A549 (cell line): ENCODE results near the gene VARS2. TPM values are rescaled to one million over a fixed set of nuclear protein-coding genes. Genes with fewer than 3 reads are reported as not detected.

ENCODE experiments used
- ATAC-seq, 2 experiments: fragments of 200-7000 bp in 1 of 2; fragments of >200 bp in 1 of 2; cut with Nextera tagmentation in 1 of 2; cut with Tn5 transposase in 1 of 2; 3 replicates each; pipeline versions ENCODE4 v1.8.0 to v1.9.1; 2018 to 2020; ENCODE audit warnings: mild to moderate bottlenecking in 1 of 2, moderate library complexity in 1 of 2
- CTCF ChIA-PET: fragments of 300-600 bp; sonication (Branson Sonifier 250); formaldehyde crosslinking; extraction: SDS; loops from one replicate; lab custom pipeline; 2021; ENCODE audit warnings: antibody characterized with exemption, inconsistent platforms; lab: Yijun Ruan, JAX
- POLR2A ChIA-PET: fragments of 350-600 bp; formaldehyde crosslinking; extraction: SDS; loops from one replicate; lab custom pipeline; 2021; ENCODE audit warnings: antibody characterized with exemption, inconsistent platforms; lab: Yijun Ruan, JAX
- DNase-seq, 2 experiments: peaks; one replicate each; pipeline versions ENCODE4 v3.0.0 to v3.0.0-alpha.2; 2011 to 2016; ENCODE audit warnings: low read depth in 1 of 2, low spot score in 1 of 2
- FAIRE-seq: peaks from 2 replicates; lab custom pipeline; 2011; peaks lifted over from hg19 to GRCh38; lab: Jason Lieb, UNC
- H3K27ac ChIP-seq, 2 experiments: fragments of >200 bp; sonication (Bioruptor Twin); formaldehyde crosslinking; 3 replicates each; pipeline ENCODE4 v1.5.1; 2016 to 2017
- H3K4me1 ChIP-seq: fragments of >200 bp; sonication (Bioruptor Twin); formaldehyde crosslinking; 3 replicates; pipeline ENCODE4 v1.6.1; 2016
- H3K4me2 ChIP-seq: fragments of >200 bp; sonication (Bioruptor Twin); formaldehyde crosslinking; 3 replicates; pipeline ENCODE4 v1.6.1; 2016
- H3K4me3 ChIP-seq: fragments of >200 bp; sonication (Bioruptor Twin); formaldehyde crosslinking; 3 replicates; pipeline ENCODE4 v1.5.1; 2016
- H3K9me3 ChIP-seq: fragments of >200 bp; sonication (Bioruptor Twin); formaldehyde crosslinking; 3 replicates; pipeline ENCODE4 v1.6.1; 2016
- ATOH8 ChIP-seq: fragments of 250-450 bp; sonication (Bioruptor Pico); IDR thresholded peaks from 2 replicates; pipeline ENCODE4 v1.5.0; 2020; ENCODE audit warnings: low read depth, mild to moderate bottlenecking, moderate library complexity
- BCL3 ChIP-seq: fragments of >200 bp; sonication (Bioruptor Twin); formaldehyde crosslinking; IDR thresholded peaks from 3 replicates; pipeline ENCODE4 v1.6.1; 2016
- CBX2 ChIP-seq: fragments of 200-600 bp; sonication (generic); IDR thresholded peaks from 2 replicates; pipeline ENCODE4 v1.6.1; 2016; ENCODE audit warnings: low read depth, mild to moderate bottlenecking, borderline replicate concordance
- CBX8 ChIP-seq: fragments of 200-600 bp; sonication (generic); IDR thresholded peaks from 2 replicates; pipeline ENCODE4 v1.6.1; 2016
- CEBPB ChIP-seq, 2 experiments: fragments of >200 bp in 1 of 2; sonication (Bioruptor Twin) in 1 of 2; formaldehyde crosslinking in 1 of 2; IDR thresholded peaks; 2 replicates each; pipeline ENCODE4 v1.6.1; 2012 to 2016
- CTCF ChIP-seq: fragments of >200 bp; sonication (Bioruptor Twin); formaldehyde crosslinking; IDR thresholded peaks from 3 replicates; pipeline ENCODE4 v1.5.1; 2016
- EHMT2 ChIP-seq: fragments of 200-600 bp; sonication (generic); IDR thresholded peaks from 2 replicates; pipeline ENCODE4 v1.6.1; 2016; ENCODE audit warnings: antibody characterized with exemption, low read depth, mild to moderate bottlenecking, moderate library complexity
- ELK1 ChIP-seq: fragments of 150-350 bp; IDR thresholded peaks from 2 replicates; pipeline ENCODE4 v1.6.1; 2014; ENCODE audit warnings: low read depth, mild to moderate bottlenecking, low read length
- HEYL ChIP-seq: fragments of 250-450 bp; sonication (Bioruptor Pico); IDR thresholded peaks from 2 replicates; pipeline ENCODE4 v1.8.0; 2021; ENCODE audit warnings: mild to moderate bottlenecking, moderate library complexity
- HOXB13 ChIP-seq: fragments of 250-450 bp; sonication (Bioruptor Pico); IDR thresholded peaks from 2 replicates; pipeline ENCODE4 v1.5.0; 2020; ENCODE audit warnings: low read depth, mild to moderate bottlenecking, moderate library complexity
- JUN ChIP-seq, 2 experiments: fragments of >200 bp; sonication (Bioruptor Twin); formaldehyde crosslinking; IDR thresholded peaks; 2 replicates in 1 of 2; 3 replicates in 1 of 2; pipeline ENCODE4 v1.6.1; 2016 to 2017
- KDM1A ChIP-seq: fragments of 200-600 bp; sonication (generic); IDR thresholded peaks from 2 replicates; pipeline ENCODE4 v1.6.1; 2016; ENCODE audit warnings: low read depth, mild to moderate bottlenecking
- MYC ChIP-seq: IDR thresholded peaks from 2 replicates; pipeline ENCODE4 v1.6.1; 2012; ENCODE audit warnings: mild to moderate bottlenecking, inconsistent platforms, low read length, improper control_type of control experiment, borderline replicate concordance
- NFE2L2 ChIP-seq: fragments of 150-350 bp; conservative IDR thresholded peaks from 2 replicates; pipeline ENCODE4 v1.6.1; 2014; ENCODE audit warnings: low read length
- PBX3 ChIP-seq: IDR thresholded peaks from 2 replicates; pipeline ENCODE4 v1.6.1; 2012
- PHF8 ChIP-seq: fragments of 200-600 bp; sonication (generic); IDR thresholded peaks from 2 replicates; pipeline ENCODE4 v1.6.1; 2016; ENCODE audit warnings: low read depth, mild to moderate bottlenecking, antibody characterized with exemption, moderate library complexity, borderline replicate concordance
- POLR2A ChIP-seq: IDR thresholded peaks from 2 replicates; pipeline ENCODE4 v1.6.1; 2012; ENCODE audit warnings: mild to moderate bottlenecking, low read length
- RCOR1 ChIP-seq: fragments of 150-350 bp; IDR thresholded peaks from 2 replicates; pipeline ENCODE4 v1.6.1; 2014; ENCODE audit warnings: antibody characterized with exemption, low read length, low read depth
- REST ChIP-seq: fragments of 200-600 bp; sonication (generic); IDR thresholded peaks from 2 replicates; pipeline ENCODE4 v1.6.1; 2016; ENCODE audit warnings: antibody characterized with exemption, mild to moderate bottlenecking, moderate library complexity
- WGBS: methylation state at CpG from one replicate; pipeline ENCODE4 v1.1.6; 2017; ENCODE audit errors: missing lambda C conversion rate; 5-methylcytosine and 5-hydroxymethylcytosine counted together
- polyA plus RNA-seq, 4 experiments: library from polyadenylated mRNA; depleted of rRNA in 3 of 4; stranded (reverse); fragments of >200 nt; fragmentation: RNase III in 1 of 4; extraction: RNeasy Plus Mini Kit Qiagen cat#74134 plus additional on column Dnase treatment in 1 of 4; gene quantifications; 2 replicates in 3 of 4; 3 replicates in 1 of 4; pipeline ENCODE4 v1.2.3, GENCODE V29; 2011 to 2017

Gene VARS2
- polyA plus RNA-seq, 2 of the 4 experiments (the other 2 are of a cell fraction): 15.0 to 15.5 TPM

- no peak overlapping the region for H3K4me2 ChIP-seq
- no peak for FAIRE-seq
- peaks cover 10% of the 10 kb centered on the region for H3K4me1 ChIP-seq
- POLR2A ChIA-PET: no interaction called here
- no peak overlapping the region for H3K4me3 ChIP-seq
- no peak overlapping the region for H3K27ac ChIP-seq
- CTCF ChIA-PET: no interaction called here
- no peaks in the 10 kb centered on the region for H3K9me3 ChIP-seq
- TF ChIP-seq RCOR1 (no peak), ATOH8 (no peak), CBX8 (no peak), HOXB13 (no peak), PBX3 (no peak), POLR2A (no peak), HEYL (CRISPR knock-in tag) (no peak), BCL3 (no peak), REST (no peak), EHMT2 (no peak), CBX2 (no peak), JUN (IDR thresholded peaks at IDR 0.05) (no peak), CTCF (no peak), KDM1A (no peak), MYC (no peak), NFE2L2 (no peak), ELK1 (no peak), PHF8 (no peak), CEBPB (IDR thresholded peaks at IDR 0.05) (no peak)
- 74% methylated on average over 6 of the region's 6 CpGs for WGBS
- DNase-seq: no peak
- ATAC-seq: no peak
These were observed 23.2 kb downstream of the VARS2 start for GRCh38 chr6:30937265-30937664.
